SH-SY5Y (cell line): ENCODE data around the gene OLFM1.

Experiments
- GATA2 ChIP-seq: IDR thresholded peaks from 2 replicates; pipeline ENCODE4 v1.6.1; 2011; ENCODE audit warnings: mild to moderate bottlenecking, low read depth, low read length
- GATA3 ChIP-seq: IDR thresholded peaks from 2 replicates; pipeline ENCODE4 v1.6.1; 2011; ENCODE audit warnings: low read depth, mild to moderate bottlenecking, low read length, moderate library complexity

DNA sequence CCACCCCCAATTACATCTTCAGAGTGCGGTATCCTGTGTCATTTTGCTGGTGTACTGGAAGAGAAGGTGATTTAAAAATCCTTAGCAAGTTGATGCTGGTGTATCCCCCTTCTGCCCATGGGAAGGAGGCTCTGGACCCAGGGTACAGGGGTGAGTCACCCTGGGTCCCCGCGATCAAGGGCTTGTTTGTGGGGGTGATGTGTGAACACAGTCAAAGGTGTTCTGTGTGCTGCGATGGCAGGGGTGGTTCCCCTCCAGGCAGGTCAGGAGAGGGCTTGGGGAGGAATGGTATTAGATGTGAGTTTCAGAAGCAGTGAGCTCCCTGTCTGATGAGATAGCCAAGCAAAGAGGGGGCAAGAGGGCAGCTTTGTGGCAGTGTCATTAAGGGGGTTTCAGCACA is 28.9 kb downstream of the OLFM1 start:
- TF ChIP-seq GATA2 (no peak), GATA3 (no peak)
